Ishikawa (cell line): Measurements from ENCODE around the gene LRRC18.

Source experiments
- RAD21 ChIP-seq: IDR thresholded peaks from 2 replicates; pipeline ENCODE4 v1.6.1; 2012; ENCODE audit warnings: low read depth
- TAF1 ChIP-seq: IDR thresholded peaks from 2 replicates; pipeline ENCODE4 v1.6.1; 2012; ENCODE audit warnings: low read depth, mild to moderate bottlenecking
- ZBTB7A ChIP-seq: IDR thresholded peaks from 2 replicates; pipeline ENCODE4 v1.6.1; 2012; ENCODE audit warnings: low read depth
- TF ChIP-seq, protein P1 (sequence below): IDR thresholded peaks from 2 replicates; pipeline ENCODE4 v1.6.1; 2012
- TF ChIP-seq, protein P2 (sequence below): IDR thresholded peaks from 2 replicates; pipeline ENCODE4 v1.6.1; 2012; ENCODE audit warnings: low read depth, mild to moderate bottlenecking

DNA sequence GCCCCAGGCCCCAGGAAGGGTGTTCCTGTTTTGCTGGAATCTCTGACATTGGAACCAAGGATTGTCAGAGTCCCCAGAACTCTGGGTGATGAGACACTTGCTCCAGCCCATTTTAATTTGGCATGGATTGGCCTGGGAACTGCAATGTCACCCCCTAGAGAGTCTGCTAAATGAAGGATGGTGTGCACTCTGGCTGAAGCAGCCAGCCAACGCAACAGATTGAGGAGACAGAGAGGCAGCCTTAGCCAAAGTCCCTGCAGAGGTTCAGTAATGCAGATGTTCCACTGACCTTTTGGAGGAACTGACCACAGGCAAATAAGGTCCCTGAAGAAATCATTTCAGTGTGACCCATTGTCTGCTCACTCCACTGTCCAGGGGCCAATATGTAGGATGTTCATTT is 13.4 kb downstream of the LRRC18 start:
- TF ChIP-seq, protein P1, sequence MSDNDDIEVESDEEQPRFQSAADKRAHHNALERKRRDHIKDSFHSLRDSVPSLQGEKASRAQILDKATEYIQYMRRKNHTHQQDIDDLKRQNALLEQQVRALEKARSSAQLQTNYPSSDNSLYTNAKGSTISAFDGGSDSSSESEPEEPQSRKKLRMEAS, result no peak
- TF ChIP-seq TAF1 (no peak), ZBTB7A (no peak), RAD21 (no peak)
- TF ChIP-seq, protein P2, sequence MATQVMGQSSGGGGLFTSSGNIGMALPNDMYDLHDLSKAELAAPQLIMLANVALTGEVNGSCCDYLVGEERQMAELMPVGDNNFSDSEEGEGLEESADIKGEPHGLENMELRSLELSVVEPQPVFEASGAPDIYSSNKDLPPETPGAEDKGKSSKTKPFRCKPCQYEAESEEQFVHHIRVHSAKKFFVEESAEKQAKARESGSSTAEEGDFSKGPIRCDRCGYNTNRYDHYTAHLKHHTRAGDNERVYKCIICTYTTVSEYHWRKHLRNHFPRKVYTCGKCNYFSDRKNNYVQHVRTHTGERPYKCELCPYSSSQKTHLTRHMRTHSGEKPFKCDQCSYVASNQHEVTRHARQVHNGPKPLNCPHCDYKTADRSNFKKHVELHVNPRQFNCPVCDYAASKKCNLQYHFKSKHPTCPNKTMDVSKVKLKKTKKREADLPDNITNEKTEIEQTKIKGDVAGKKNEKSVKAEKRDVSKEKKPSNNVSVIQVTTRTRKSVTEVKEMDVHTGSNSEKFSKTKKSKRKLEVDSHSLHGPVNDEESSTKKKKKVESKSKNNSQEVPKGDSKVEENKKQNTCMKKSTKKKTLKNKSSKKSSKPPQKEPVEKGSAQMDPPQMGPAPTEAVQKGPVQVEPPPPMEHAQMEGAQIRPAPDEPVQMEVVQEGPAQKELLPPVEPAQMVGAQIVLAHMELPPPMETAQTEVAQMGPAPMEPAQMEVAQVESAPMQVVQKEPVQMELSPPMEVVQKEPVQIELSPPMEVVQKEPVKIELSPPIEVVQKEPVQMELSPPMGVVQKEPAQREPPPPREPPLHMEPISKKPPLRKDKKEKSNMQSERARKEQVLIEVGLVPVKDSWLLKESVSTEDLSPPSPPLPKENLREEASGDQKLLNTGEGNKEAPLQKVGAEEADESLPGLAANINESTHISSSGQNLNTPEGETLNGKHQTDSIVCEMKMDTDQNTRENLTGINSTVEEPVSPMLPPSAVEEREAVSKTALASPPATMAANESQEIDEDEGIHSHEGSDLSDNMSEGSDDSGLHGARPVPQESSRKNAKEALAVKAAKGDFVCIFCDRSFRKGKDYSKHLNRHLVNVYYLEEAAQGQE, result no peak
